Measurements from ENCODE around the gene SPOCK3.
"Not testable (repeated sequence)": the region's sequence is repeated elsewhere in the genome, so short reads cannot be mapped to it uniquely, and the experiment has no call there.

The SPOCK3 gene

GRCh38 chr4:167234316-167234881, at the start of gene SPOCK3:
Gene SPOCK3, minus strand, starts transcription at chr4:167234494.
- peak; percentile 81 for DNase-seq (ENCODE audit: low spot score)

GRCh38 chr4:167282171-167282864, 48.0 kb upstream of the SPOCK3 start:
- DNase-seq (ENCODE audit: low spot score) = no peak

DNA sequence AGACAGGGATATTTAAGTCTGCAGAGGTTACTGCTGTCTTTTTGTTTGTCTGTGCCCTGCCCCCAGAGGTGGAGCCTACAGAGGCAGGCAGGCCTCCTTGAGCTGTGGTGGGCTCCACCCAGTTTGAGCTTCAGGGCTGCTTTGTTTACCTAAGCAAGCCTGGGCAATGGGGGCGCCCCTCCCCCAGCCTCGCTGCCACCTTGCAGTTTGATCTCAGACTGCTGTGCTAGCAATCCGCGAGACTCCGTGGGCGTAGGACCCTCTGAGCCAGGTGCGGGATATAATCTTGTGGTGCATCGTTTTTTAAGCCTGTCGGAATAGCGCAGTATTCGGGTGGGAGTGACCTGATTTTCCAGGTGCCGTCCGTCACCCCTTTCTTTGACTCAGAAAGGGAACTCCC, 47.3 kb upstream of the SPOCK3 start:
- DNase-seq (ENCODE audit: low spot score) = not testable (repeated sequence)

DNA sequence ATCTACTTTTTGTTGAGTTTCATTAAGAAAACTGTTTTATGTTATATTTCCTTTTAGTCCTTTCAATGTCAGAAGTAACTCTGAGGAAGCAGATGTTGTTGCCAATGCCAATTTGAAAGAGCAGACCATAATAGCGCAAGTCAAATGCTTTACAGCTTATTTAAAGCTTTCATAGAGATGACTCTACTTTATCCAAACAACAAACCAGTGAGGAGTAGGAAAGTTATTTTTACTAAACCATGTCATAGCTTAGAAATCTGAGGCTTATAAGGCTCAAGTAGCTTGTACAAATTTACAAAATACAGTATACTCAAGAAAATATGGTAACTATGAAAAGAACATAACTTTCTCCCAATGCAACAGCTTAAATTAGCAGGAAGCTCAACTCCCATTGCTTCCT, 40.1 kb upstream of the SPOCK3 start:
- DNase-seq (ENCODE audit: low spot score) = no peak

DNA sequence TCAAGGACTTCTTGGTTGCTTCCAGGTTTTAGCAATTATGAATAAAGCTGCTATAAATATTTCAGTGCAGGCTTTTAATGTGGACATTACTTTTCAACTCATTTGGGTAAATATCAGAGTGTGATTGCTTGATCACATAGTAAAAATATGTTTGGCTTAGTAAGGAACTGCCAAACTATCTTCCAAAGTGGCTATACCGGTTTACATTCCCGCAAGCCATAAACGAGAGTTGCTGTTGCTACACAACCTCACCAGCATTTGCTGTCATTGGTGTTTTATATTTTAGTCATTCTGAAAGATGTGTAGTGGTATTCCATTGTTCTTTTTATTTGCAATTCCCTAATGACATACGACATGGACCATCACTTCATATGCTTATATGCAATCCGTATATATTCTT, 30.9 kb upstream of the SPOCK3 start:
- DNase-seq (ENCODE audit: low spot score) = no peak

- DNase-seq (ENCODE audit: low spot score) = no peak
Measured at GRCh38 chr4:167248271-167248670, 14.0 kb upstream of the SPOCK3 start.

GRCh38 chr4:167239627-167240026, 5.3 kb upstream of the SPOCK3 start:
- no peak for DNase-seq (ENCODE audit: low spot score)

DNA sequence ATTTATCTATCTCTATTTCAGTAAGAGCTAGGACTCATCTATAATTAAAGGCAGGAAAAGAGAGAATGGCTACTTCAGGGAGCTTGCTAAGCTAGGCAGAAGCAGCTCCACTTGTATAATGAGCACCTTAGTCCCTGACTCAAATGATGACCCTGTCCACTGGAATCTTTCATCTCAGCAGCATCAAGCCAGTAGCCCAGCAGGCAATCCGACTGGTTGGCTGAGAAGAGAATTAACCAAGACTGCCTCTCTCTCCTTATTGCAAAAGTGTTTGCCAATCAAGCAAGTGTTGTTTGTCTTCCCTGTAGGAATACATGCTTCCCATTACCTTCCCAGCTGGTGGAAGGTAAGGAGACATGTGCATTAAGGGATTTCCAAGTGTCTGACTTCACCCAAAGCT, 3.9 kb upstream of the SPOCK3 start:
- DNase-seq (ENCODE audit: low spot score) = no peak

DNA sequence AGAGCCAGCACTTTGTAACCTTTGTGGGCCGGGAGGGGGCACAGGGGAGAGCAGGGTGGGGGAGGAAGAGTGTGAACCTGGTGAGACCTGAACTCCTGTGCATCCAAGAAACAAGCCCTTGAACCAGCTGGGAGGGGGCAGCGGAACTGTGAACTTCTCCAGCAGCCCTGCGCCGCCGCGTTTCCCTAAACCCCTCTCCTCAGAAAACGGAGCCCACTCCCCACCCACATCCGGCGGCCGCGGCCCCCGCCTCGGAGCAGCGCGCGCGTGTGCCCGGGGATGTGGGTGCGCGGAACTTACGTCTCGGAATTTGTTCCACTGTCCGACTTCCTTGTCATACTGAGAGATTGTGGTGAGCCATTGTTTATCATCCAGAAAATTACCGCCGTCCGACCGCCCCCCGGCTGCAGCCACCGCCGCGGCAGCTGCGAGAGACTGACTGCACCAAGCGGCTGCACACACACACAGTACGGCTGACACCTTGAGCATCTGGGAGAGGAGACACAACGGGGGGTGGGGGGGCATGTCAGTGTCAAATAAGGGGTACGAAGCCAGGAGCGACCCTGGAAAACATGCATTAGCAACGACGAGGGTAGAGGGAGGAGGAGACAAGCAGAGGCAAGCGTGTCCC, 494 bp downstream of the SPOCK3 start:
- DNase-seq (ENCODE audit: low spot score) = peak; percentile 62

DNA sequence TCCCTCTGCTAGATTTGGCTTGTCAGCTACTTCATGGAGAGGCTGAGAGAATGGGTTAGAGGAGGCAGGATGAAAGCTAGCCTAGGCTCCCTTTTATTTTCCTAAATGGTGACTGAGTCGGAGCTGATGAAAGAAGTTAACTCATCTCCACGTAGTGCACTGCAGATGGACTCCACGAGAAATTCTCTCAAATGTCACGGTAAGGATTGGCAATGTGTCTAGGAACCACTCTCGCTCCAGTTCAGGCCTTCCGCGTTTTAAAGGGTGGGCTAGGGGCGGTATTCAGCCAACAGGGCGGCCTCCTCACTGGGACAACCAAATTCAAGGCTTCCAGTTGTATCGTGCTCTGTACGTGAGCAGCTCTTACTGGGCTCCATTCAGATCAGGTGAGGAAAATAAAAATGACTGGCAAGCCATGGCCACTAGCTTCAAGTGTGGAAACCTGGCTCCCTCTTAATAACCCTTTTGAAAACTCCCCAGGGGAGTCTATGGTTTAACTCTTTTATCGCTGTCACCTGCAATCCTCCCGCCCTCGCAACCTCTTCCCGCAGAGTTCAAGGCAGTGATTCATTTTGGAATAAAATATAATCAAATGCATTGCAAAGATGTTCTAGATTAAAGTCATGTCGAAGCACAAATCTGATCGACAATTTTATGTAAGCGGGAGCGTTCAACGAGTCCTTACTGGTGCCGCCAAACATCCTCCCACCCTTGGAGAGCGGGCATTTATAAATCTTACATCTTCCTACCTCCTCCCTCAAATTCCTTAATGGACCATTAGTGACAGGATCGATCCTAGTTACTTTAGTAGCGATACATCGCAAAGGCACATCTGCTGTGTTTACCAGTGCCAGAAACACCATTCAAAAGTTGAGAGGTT, 1.2 kb downstream of the SPOCK3 start:
- DNase-seq (ENCODE audit: low spot score) = no peak

GRCh38 chr4:167230744-167231143, 3.5 kb downstream of the SPOCK3 start:
- no peak for DNase-seq (ENCODE audit: low spot score)

GRCh38 chr4:167222099-167222498, 12.2 kb downstream of the SPOCK3 start:
- DNase-seq (ENCODE audit: low spot score) = no peak

DNA sequence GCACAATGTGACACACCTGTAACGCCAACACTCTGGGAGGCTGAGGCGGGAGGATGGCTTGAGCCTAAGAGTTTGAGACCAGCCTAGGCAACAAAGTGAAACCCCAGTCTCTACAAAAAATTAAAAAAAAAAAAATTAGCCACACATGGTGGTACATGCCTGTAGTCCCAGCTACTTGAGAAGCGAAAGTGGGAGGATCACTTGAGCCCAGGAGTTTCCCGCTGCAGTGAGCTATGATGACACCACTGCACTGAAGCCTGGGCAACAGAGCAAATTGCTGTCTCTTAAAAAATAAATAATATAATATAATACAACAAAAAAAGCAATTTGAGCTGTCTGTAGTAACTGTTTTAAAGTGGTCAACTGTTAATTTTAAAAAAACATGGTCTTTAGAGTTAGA, 13.2 kb downstream of the SPOCK3 start:
- DNase-seq (ENCODE audit: low spot score) = no peak

DNA sequence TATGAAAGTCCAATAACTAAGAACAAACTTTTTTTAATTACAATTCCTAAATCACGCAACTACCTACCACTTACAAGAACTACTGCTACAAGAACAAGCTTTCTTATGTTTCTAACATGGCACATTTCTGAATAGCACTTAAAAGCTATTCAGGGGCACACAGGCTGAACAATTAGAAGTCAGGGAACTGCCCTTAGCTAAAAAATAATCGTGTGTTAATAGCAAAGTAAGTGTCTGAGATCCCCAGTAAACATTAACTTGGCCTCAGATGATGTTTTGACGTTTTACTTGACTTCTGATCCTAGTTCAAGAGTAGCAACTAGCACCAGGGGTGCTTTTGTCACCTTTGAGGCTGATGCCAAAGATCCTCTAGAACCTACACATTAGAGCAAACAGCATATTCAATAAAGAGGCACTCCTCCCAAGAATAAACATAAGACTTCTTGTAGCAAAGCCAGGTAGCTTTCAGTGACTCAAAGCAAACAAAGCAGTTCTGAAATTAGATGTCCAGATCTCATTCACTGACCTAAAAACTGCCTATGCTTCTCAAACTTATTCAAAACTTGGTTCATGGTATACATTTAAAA, 16.2 kb downstream of the SPOCK3 start:
- DNase-seq (ENCODE audit: low spot score) = no peak

DNA sequence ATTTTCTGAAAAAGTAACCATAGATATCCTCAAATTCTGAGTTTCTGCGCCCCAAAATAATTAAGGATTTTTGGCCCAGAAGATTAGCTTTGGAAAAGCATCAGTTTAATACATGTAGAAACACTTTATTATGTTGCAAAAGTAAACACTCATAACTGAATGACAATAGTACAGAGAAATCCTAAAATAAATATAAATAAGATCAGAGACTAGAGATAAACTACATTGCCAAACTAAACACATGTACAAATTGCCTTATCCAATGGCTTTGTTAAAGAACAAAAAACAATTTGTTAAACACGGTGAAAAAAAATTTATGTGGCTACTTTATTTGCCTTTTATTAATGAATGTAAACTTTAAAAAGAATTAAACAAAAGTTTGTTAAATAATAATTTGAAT, 17.5 kb downstream of the SPOCK3 start:
- DNase-seq (ENCODE audit: low spot score) = no peak

DNA sequence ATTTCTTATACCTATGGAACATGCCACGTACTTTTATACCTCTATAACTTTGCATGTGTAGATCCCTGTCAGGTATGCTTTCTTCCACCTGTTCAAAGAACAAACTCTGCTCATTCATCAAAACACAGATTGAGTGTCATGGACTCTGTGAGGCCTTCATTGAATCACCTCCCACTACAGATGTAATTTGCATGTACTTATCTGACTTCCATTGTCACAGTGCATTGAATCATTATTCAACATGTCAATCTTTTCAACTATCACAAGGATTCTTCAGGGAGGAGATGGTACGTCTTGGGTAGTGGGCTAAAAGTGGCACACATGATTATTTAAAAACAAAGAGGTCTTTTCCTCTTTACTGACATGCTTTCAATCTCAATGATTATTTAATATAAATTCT, 24.1 kb downstream of the SPOCK3 start:
- DNase-seq (ENCODE audit: low spot score) = no peak

DNA sequence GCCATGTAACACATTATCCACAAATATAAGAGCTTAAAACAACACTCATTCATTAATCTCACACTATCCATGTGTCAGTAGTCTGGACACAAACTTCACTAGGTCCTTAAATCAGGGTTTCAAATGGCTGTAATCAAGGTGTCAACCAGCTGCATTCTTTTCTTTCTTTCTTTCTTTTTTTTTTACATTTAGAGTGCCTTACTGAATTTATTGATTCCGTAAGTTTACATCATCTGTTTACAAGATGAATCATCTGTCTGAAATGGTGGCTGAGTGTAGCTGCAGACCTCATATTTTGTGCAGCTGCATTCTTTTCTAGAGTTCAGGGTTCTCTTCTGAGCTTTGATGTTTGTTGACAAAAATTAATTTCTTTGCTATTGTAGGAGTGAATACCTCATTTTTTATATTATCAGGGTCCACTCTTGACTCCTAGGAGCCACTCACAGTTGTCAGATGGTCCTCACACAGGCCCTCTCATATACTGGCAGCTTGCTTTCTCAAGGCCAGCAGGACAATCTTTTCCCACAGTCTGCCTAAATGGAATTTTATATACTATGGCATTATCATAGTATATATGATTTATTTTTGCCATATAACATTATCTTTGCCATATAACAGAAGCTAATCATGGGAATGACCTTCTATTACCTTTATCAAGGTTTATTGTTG, 37.8 kb downstream of the SPOCK3 start:
- DNase-seq (ENCODE audit: low spot score) = no peak

DNA sequence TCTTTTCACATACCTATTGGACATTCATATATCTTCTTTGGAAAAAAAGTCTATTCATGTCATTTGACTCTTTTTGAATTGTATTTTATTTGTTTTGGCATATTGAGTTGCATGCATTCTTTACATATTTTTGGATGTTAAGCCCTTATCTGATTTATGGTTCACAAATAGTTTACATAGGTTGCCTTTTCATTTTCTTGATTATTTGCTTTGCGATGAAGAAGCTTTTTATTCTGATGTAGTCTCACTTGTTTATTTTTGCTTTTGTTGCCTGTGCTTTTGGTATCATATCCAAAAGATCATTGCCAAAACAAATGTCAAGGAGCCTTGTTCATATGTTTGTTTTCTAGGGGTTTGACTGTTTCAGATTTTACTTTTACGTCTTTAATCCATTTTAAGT, 43.9 kb downstream of the SPOCK3 start:
- no peak for DNase-seq (ENCODE audit: low spot score)

GRCh38 chr4:167185465-167185864, 48.8 kb downstream of the SPOCK3 start:
- no peak for DNase-seq (ENCODE audit: low spot score)

DNA sequence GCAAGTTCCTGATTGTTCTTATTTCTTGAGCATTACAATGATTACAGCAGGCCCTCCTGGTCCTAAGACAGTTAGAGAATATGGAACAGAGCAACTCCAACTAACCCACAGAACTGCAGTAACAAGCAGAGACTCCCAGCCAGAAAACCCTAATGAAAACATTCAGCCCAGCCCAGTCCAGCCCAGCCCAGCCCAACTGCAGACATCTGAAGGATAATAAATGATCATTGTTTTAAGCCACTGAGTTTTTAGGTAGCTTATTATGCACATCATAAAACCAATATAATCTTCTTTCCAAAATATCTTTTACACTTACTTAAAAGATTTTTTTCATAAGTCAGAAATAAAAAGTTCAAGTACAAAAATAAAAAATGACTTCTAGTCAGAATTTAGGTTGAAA, 51.3 kb downstream of the SPOCK3 start:
- DNase-seq (ENCODE audit: low spot score) = no peak

- DNase-seq (ENCODE audit: low spot score) = no peak
Measured at GRCh38 chr4:167177925-167178324, 56.4 kb downstream of the SPOCK3 start.
